Measurements from ENCODE around the gene TMEM179. TPM values are rescaled to one million over a fixed set of nuclear protein-coding genes. Genes with fewer than 3 reads are reported as not detected.

The TMEM179 gene
- total RNA-seq, 4 donors from 2014 or later = 0.66 to 0.84 (median 0.78) TPM; not detected in 1

GRCh38 chr14:104573930-104574329 is 30.6 kb downstream of the TMEM179 start:
- Histone ChIP-seq H3K27me3 (peaks cover 0 to 24% of the 10 kb centered on the region in 2 donors), H3K36me3 (no peaks in the 10 kb centered on the region), H3K27ac (no peak overlapping the region), H3K4me1 (peaks cover 0 to 14% (median 0%) of the 10 kb centered on the region in 4 donors), H3K9me3 (no peaks in the 10 kb centered on the region), H3K4me3 (no peak overlapping the region)
- DNase-seq (ENCODE audit: low spot score in 2 of 2) = no peak
- WGBS, 2 donors = 66% methylated on average over 7 to 8 of the region's 9 CpGs
- TF ChIP-seq CTCF (IDR thresholded peaks at IDR 0.05) = no peak
- TF ChIP-seq EP300 (IDR thresholded peaks at IDR 0.05) = no peak
- no peak for TF ChIP-seq POLR2A (IDR thresholded peaks at IDR 0.05)

GRCh38 chr14:104572668-104573067 is 31.9 kb downstream of the TMEM179 start:
- Histone ChIP-seq H3K27me3 (peaks cover 0 to 21% of the 10 kb centered on the region in 2 donors), H3K27ac (no peak overlapping the region), H3K9me3 (no peaks in the 10 kb centered on the region), H3K4me1 (peaks cover 0 to 11% (median 0%) of the 10 kb centered on the region in 4 donors), H3K36me3 (no peaks in the 10 kb centered on the region), H3K4me3 (no peak overlapping the region)
- 81 to 89% methylated on average over 7 of the region's 7 CpGs for WGBS, 2 donors
- TF ChIP-seq EP300 (IDR thresholded peaks at IDR 0.05) (no peak), POLR2A (IDR thresholded peaks at IDR 0.05) (no peak), CTCF (IDR thresholded peaks at IDR 0.05) (no peak)
- DNase-seq (ENCODE audit: low spot score in 2 of 2) = no peak

- H3K9me3 ChIP-seq = no peaks in the 10 kb centered on the region
- 63 to 80% methylated on average over 7 to 9 of the region's 11 CpGs for WGBS, 2 donors
- no peak overlapping the region for H3K4me3 ChIP-seq
- H3K27ac ChIP-seq = no peak overlapping the region
- peaks cover 0 to 23% of the 10 kb centered on the region in 2 donors for H3K27me3 ChIP-seq
- no peak for TF ChIP-seq EP300 (IDR thresholded peaks at IDR 0.05)
- H3K36me3 ChIP-seq = no peaks in the 10 kb centered on the region
- peaks cover 0 to 7% (median 0%) of the 10 kb centered on the region in 4 donors for H3K4me1 ChIP-seq
- DNase-seq (ENCODE audit: low spot score in 2 of 2) = no peak
Measured at GRCh38 chr14:104572024-104572626, 32.4 kb downstream of the TMEM179 start.

- H3K27me3 ChIP-seq = peaks cover 0 to 28% of the 10 kb centered on the region in 2 donors
- no peaks in the 10 kb centered on the region for H3K36me3 ChIP-seq
- no peak overlapping the region for H3K4me3 ChIP-seq
- no peaks in the 10 kb centered on the region for H3K4me1 ChIP-seq
- DNase-seq (ENCODE audit: low spot score in 2 of 2) = no peak
- H3K27ac ChIP-seq = no peak overlapping the region
- TF ChIP-seq EP300 (IDR thresholded peaks at IDR 0.05) = no peak
- TF ChIP-seq CTCF (IDR thresholded peaks at IDR 0.05) = no peak
- TF ChIP-seq POLR2A (IDR thresholded peaks at IDR 0.05) = no peak
- WGBS, 2 donors = 68 to 69% methylated on average over 16 of the region's 16 CpGs
- no peaks in the 10 kb centered on the region for H3K9me3 ChIP-seq
Measured at GRCh38 chr14:104571246-104571645, 33.3 kb downstream of the TMEM179 start.

- Histone ChIP-seq H3K27ac (no peak overlapping the region), H3K4me3 (no peak overlapping the region), H3K9me3 (no peaks in the 10 kb centered on the region), H3K27me3 (peaks cover 0 to 39% of the 10 kb centered on the region in 2 donors), H3K36me3 (no peaks in the 10 kb centered on the region), H3K4me1 (peaks cover 0 to 2% (median 0%) of the 10 kb centered on the region in 4 donors)
- TF ChIP-seq EP300 (IDR thresholded peaks at IDR 0.05) = no peak
- no peak for TF ChIP-seq POLR2A (IDR thresholded peaks at IDR 0.05)
- no peak for TF ChIP-seq CTCF (IDR thresholded peaks at IDR 0.05)
- 40 to 48% methylated on average over 10 of the region's 10 CpGs for WGBS, 2 donors
- DNase-seq (ENCODE audit: low spot score in 2 of 2) = no peak
Measured at GRCh38 chr14:104569435-104569834, 35.1 kb downstream of the TMEM179 start.
